Right atrium auricular region (tissue), 2 donors: ENCODE data around the gene FBXO2. TPM values are rescaled to one million over a fixed set of nuclear protein-coding genes. Genes with fewer than 3 reads are reported as not detected.
A peak's percentile ranks its signal among the peaks of the same experiment; 100 is the strongest.

Experiments
- DNase-seq: peaks from one replicate; pipeline ENCODE4 v3.0.0-alpha.2; 2019; ENCODE audit warnings: low spot score
- H3K27ac ChIP-seq, 2 donors: fragments of 200-600 bp; sonication (generic); 1 replicate in 1 of 2; 2 replicates in 1 of 2; pipeline ENCODE4 v1.5.1; 2016 to 2019
- H3K27me3 ChIP-seq, 2 donors: fragments of 200-600 bp; sonication (generic); one replicate each; pipeline versions ENCODE4 v1.5.1 to v1.6.0; 2017 to 2019
- H3K36me3 ChIP-seq: fragments of 200-600 bp; sonication (generic); one replicate; pipeline ENCODE4 v1.5.1; 2016
- H3K4me1 ChIP-seq, 2 donors: fragments of 200-600 bp; sonication (generic); one replicate each; pipeline versions ENCODE4 v1.5.1 to v1.6.0; 2017 to 2019
- H3K4me3 ChIP-seq, 2 donors: fragments of 200-600 bp; sonication (generic); 1 replicate in 1 of 2; 2 replicates in 1 of 2; pipeline ENCODE4 v1.5.1; 2017 to 2019; ENCODE audit warnings: mild to moderate bottlenecking in 1 of 2, moderate library complexity in 1 of 2
- H3K9me3 ChIP-seq, 2 donors: fragments of 200-600 bp; sonication (generic); one replicate each; pipeline ENCODE4 v1.5.1; 2019
- CTCF ChIP-seq, 2 donors: fragments of 200-600 bp; sonication (generic); IDR thresholded peaks; one replicate each; pipeline ENCODE4 v1.5.1; 2019; ENCODE audit warnings: antibody characterized with exemption in 2 of 2
- total RNA-seq, 2 donors: library from RNA; depleted of rRNA; stranded (reverse); fragments of >200 nt; gene quantifications; one replicate each; pipeline ENCODE4 v1.1.0, GENCODE V29; 2016

FBXO2 gene
- total RNA-seq, 2 donors from 2014 or later = 2.5 to 16.7 TPM

GRCh38 chr1:11650331-11650991 lies 3.8 kb downstream of the FBXO2 start:
- TF ChIP-seq CTCF (IDR thresholded peaks at IDR 0.05) = peak; percentile 65 to 88
- H3K4me1 ChIP-seq = peaks cover 0 to 44% of the 10 kb centered on the region in 2 donors
- H3K27me3 ChIP-seq = no peaks in the 10 kb centered on the region
- no peak overlapping the region for H3K27ac ChIP-seq
- no peaks in the 10 kb centered on the region for H3K9me3 ChIP-seq
- H3K36me3 ChIP-seq = no peaks in the 10 kb centered on the region
- H3K4me3 ChIP-seq = peak overlapping the region in 1 of 2 donors; percentile 14
- DNase-seq = peak; percentile 75

DNA sequence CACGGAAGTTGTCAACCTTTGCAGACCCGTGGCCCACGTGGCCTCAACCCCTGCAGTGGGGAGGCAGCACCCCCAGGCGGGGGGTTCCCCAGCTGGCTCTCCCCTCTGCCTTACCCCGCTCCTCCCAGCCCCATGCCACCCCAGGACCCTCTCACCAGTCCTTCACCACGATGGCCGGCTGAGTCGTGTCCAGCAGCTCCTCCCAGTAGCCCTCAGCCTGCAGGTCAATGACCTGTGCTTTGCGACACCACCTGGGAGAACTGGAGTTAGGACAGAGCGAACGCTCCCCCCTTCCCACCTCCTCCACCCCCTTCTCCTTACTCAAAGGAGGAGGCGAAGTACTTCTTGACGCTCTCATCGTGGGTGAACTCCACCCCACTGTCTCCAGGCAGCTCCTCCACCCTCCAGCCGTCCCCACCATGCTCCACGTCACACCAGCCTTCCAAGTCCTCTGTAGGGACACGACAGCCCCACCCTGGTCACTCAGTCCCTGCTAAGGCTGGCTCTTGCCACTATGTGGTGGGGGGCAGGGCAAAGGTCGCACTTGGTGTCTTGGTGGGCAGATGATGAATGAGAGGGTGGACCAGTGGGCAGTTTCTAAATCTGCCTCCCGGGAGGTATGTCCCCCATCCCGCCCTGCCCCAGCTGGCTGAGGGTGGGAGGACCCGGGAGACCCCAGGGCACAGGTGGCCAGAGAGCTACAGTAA lies 4.5 kb downstream of the FBXO2 start:
- TF ChIP-seq CTCF (IDR thresholded peaks at IDR 0.05) = no peak
- Histone ChIP-seq H3K36me3 (no peaks in the 10 kb centered on the region), H3K9me3 (no peaks in the 10 kb centered on the region), H3K4me3 (peak overlapping the region in 1 of 2 donors; percentile 14), H3K4me1 (peaks cover 0 to 37% of the 10 kb centered on the region in 2 donors), H3K27ac (no peak overlapping the region), H3K27me3 (no peaks in the 10 kb centered on the region)
- no peak for DNase-seq

DNA sequence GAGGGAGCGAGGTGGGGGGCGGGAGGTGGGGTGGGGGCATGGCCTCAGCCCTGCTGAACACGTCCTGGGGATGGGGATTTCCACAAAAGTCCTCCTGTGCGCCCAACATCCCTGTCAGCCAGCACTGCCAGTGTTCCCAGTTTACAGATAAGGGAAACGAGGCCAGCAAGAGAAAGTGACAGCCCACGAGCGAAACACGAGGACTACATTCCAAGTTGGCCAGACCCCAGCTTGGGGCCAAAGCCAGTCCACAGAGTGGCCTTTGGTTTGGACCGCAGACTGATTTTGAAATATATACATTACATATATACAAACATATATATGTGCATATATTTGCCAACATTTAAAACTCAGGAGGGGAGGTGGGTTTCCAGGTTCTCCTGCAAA lies 5.0 kb downstream of the FBXO2 start:
- H3K9me3 ChIP-seq = no peaks in the 10 kb centered on the region
- peak overlapping the region in 1 of 2 donors; percentile 13 for H3K4me3 ChIP-seq
- no peaks in the 10 kb centered on the region for H3K36me3 ChIP-seq
- TF ChIP-seq CTCF (IDR thresholded peaks at IDR 0.05) = no peak
- H3K27me3 ChIP-seq = no peaks in the 10 kb centered on the region
- peaks cover 0 to 35% of the 10 kb centered on the region in 2 donors for H3K4me1 ChIP-seq
- no peak for DNase-seq
- no peak overlapping the region for H3K27ac ChIP-seq

- Histone ChIP-seq H3K27ac (no peak overlapping the region), H3K4me3 (peak overlapping the region in 1 of 2 donors; percentile 13), H3K9me3 (no peaks in the 10 kb centered on the region), H3K27me3 (no peaks in the 10 kb centered on the region), H3K36me3 (no peaks in the 10 kb centered on the region), H3K4me1 (peaks cover 0 to 30% of the 10 kb centered on the region in 2 donors)
- DNase-seq = no peak
- TF ChIP-seq CTCF (IDR thresholded peaks at IDR 0.05) = no peak
Observed at GRCh38 chr1:11648732-11649158, 5.5 kb downstream of the FBXO2 start.

DNA sequence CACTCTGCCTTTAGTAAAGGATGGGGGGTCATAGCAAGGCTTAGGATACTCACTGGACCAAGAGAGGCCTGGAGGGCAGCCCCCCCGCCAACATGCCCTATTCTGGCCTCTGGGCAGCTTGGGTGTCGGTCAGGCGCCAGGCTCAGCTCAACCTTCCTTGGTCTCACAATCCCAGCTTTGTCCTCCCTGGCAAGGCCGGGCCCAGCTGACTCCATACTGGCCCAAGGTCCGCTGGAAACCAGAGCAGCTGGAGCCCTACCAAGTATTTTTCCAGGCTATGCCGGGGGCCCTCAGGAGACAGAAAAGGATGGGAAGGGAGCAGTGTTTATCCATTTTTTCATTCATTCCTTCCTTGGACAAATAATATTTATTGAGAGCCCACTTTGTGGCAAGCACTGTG lies 6.2 kb downstream of the FBXO2 start:
- DNase-seq = no peak
- H3K27me3 ChIP-seq = no peaks in the 10 kb centered on the region
- H3K9me3 ChIP-seq = no peaks in the 10 kb centered on the region
- H3K36me3 ChIP-seq = no peaks in the 10 kb centered on the region
- TF ChIP-seq CTCF (IDR thresholded peaks at IDR 0.05) = no peak
- H3K4me1 ChIP-seq = peaks cover 0 to 30% of the 10 kb centered on the region in 2 donors
- no peak overlapping the region for H3K27ac ChIP-seq
- H3K4me3 ChIP-seq = no peak overlapping the region
